HG03442 (cell line): Measurements from ENCODE around the gene SPOCK1.

Experiments used
- ATAC-seq: cut with Tn5 transposase; IDR thresholded peaks from one replicate; pipeline ENCODE4 v1.9.1; 2021; ENCODE audit warnings: mild to moderate bottlenecking, moderate library complexity; ENCODE audit not compliant: unreplicated experiment

The SPOCK1 gene

GRCh38 chr5:137040641-137041340 lies 458.3 kb downstream of the SPOCK1 start:
- ATAC-seq, result no peak

- no peak for ATAC-seq
Observed at GRCh38 chr5:137040024-137040423, 459.1 kb downstream of the SPOCK1 start.

- no peak for ATAC-seq
Observed at GRCh38 chr5:137037848-137038247, 461.3 kb downstream of the SPOCK1 start.

GRCh38 chr5:137036640-137037039 lies 462.5 kb downstream of the SPOCK1 start:
- no peak for ATAC-seq

- ATAC-seq, result no peak
Observed at GRCh38 chr5:137035480-137035878, 463.6 kb downstream of the SPOCK1 start.

GRCh38 chr5:137034764-137035479 lies 464.2 kb downstream of the SPOCK1 start:
- no peak for ATAC-seq

- ATAC-seq, result no peak
Observed at GRCh38 chr5:137034213-137034612, 464.9 kb downstream of the SPOCK1 start.

- no peak for ATAC-seq
Observed at GRCh38 chr5:137032929-137033328, 466.2 kb downstream of the SPOCK1 start.

GRCh38 chr5:137027758-137028157 lies 471.4 kb downstream of the SPOCK1 start:
- no peak for ATAC-seq

- no peak for ATAC-seq
Observed at GRCh38 chr5:137026296-137026695, 472.8 kb downstream of the SPOCK1 start.

GRCh38 chr5:137024044-137024443 lies 475.1 kb downstream of the SPOCK1 start:
- ATAC-seq, result no peak

- ATAC-seq, result no peak
Observed at GRCh38 chr5:137023371-137023770, 475.8 kb downstream of the SPOCK1 start.

- ATAC-seq, result no peak
Observed at GRCh38 chr5:137022725-137023124, 476.4 kb downstream of the SPOCK1 start.

- no peak for ATAC-seq
Observed at GRCh38 chr5:137022043-137022442, 477.1 kb downstream of the SPOCK1 start.

- ATAC-seq, result no peak
Observed at GRCh38 chr5:137019229-137019628, 479.9 kb downstream of the SPOCK1 start.

GRCh38 chr5:137016783-137017324 lies 482.3 kb downstream of the SPOCK1 start:
- ATAC-seq, result no peak

GRCh38 chr5:137015540-137016116 lies 483.5 kb downstream of the SPOCK1 start:
- peak; percentile 82 for ATAC-seq

- no peak for ATAC-seq
Observed at GRCh38 chr5:137014731-137015130, 484.4 kb downstream of the SPOCK1 start.

- ATAC-seq, result no peak
Observed at GRCh38 chr5:137010226-137010625, 488.9 kb downstream of the SPOCK1 start.

- ATAC-seq, result no peak
Observed at GRCh38 chr5:137004279-137004678, 494.8 kb downstream of the SPOCK1 start.

GRCh38 chr5:137001026-137001569 lies 498.0 kb downstream of the SPOCK1 start:
- no peak for ATAC-seq

- ATAC-seq, result no peak
Observed at GRCh38 chr5:136999787-137000186, 499.3 kb downstream of the SPOCK1 start.
